ENCODE data around the gene MCTP2.
A peak's percentile ranks its signal among the peaks of the same experiment; 100 is the strongest.

The MCTP2 gene, protein sequence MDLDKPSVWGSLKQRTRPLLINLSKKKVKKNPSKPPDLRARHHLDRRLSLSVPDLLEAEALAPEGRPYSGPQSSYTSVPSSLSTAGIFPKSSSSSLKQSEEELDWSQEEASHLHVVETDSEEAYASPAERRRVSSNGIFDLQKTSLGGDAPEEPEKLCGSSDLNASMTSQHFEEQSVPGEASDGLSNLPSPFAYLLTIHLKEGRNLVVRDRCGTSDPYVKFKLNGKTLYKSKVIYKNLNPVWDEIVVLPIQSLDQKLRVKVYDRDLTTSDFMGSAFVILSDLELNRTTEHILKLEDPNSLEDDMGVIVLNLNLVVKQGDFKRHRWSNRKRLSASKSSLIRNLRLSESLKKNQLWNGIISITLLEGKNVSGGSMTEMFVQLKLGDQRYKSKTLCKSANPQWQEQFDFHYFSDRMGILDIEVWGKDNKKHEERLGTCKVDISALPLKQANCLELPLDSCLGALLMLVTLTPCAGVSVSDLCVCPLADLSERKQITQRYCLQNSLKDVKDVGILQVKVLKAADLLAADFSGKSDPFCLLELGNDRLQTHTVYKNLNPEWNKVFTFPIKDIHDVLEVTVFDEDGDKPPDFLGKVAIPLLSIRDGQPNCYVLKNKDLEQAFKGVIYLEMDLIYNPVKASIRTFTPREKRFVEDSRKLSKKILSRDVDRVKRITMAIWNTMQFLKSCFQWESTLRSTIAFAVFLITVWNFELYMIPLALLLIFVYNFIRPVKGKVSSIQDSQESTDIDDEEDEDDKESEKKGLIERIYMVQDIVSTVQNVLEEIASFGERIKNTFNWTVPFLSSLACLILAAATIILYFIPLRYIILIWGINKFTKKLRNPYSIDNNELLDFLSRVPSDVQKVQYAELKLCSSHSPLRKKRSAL

DNA sequence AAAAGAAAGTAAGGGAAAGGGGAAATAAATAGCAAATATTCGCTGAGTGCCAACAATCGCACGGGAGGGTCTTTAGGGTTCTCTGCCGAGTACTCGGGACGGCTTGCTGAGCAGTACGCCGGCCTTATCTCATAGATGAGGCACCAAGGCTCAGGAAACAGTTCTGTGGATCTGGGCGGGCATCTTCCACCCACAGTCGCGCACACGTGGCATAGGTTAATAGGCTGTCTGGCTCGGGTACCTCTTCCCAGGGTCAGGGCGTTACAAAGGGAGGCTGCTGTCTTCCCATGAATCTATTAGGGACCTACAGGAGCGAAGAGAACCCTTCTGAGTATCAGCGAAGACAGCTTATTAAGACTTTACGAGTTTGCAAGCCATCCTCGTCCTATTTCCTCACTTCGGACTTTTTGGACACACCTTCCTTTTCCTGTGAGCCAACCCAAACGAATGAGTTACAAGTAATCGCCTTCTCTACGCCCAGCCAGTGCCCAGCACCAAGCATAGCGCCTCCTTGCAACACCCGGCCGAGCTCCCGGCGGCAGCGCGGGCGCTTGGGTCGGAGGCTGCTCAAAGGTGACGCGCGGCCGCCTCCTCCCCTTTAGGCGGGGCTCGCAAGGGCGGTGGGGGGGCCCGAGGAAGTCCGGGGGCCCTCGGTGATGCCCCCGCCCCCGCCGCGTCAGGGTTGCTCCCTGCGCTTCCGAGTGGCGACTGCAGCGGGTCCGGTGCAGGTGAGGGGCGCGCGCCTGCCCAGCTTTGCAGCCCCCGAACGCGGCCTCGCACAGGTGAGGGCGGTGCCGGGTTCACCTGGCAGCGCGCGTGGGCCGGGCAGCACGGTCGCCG is at the start of gene MCTP2:
Gene MCTP2, plus strand, starts transcription at position 679 of the 840 bp plus-strand sequence. CDS start 66,705 bp downstream, outside the sequence.
- peak; percentile 94 for DNase-seq

- DNase-seq = no peak
These were observed 48.5 kb upstream of the MCTP2 start for GRCh38 chr15:94182883-94183282.

DNA sequence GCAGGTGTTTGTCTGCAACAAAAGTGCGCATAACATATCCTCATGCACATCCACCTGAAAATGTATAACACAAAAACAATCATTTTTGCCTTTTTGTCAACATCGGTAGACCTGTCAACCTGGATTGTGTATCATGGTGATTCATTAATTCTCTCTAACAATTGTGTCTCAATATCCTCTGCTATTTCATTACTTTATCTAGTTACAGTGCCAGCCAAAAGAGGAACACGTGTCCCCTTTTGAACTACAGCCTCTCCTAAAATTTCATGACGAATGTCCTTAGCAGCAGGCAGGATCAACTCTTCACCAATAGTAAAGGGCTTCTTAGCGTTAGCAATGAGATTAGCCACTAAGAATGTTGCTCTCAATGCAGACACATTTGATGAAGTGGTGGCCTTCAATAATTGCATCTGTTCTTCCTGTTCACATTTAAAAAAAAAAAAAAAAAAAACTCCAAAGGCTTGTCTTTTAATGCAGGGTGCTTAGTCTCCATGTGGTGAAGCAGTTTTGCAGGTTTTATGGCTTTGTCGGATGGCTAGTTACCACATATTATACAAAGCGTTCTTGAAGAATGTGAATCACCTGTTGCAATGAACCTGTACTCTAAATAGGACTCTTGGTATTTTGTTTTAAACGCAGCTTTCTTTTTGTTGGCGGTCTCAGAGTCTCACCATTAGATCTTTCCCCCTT is 45.7 kb upstream of the MCTP2 start:
- no peak for DNase-seq

DNA sequence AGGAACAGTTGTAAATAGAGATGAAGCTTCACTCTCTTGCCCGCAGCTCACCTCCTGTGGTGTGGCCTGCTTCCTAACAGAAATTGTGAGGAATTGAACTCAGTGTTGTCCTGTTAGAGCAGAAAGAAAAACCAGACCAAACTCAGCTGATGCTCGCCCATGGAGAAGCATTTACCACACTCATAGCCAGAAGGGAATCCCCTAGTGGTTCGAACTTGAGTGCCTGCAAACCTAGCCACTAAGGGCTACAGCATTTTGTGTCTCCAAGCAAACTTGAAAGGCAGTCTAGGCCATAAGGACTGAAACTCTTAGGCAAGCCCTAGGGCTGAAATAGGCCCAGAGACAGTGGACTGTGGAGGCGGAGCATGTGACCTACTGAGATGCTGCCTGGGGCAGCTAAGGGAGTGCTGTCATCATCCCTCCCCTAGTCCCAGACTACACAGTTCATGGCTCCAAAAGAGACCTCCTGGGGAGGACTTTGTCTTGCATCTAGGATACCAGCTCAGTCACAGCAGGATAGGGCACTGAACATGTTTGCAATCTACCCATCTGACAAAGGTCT is 44.5 kb upstream of the MCTP2 start:
- DNase-seq = no peak

GRCh38 chr15:94193906-94194305 is 37.5 kb upstream of the MCTP2 start:
- DNase-seq = no peak

- DNase-seq = no peak
These were observed 34.8 kb upstream of the MCTP2 start for GRCh38 chr15:94196531-94196930.

DNA sequence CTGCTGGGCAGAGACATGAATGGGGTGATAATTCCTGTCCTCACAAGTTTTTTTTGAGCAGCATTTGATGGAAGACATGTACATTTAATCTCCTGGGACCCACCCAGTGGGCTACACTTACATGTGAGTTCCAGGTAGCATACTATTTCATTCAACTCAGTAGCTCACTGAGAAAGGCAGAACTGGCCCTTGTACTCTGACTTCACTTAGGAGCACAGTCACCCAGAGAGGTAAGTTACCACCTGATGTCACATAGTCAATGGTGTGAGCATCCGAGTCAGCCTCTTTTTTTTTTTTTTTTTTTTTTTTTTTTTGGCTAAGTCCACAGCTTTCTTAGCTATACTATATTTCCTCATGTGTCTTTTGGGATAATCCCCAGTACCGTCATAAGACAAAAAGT is 32.7 kb upstream of the MCTP2 start:
- DNase-seq = no peak

DNA sequence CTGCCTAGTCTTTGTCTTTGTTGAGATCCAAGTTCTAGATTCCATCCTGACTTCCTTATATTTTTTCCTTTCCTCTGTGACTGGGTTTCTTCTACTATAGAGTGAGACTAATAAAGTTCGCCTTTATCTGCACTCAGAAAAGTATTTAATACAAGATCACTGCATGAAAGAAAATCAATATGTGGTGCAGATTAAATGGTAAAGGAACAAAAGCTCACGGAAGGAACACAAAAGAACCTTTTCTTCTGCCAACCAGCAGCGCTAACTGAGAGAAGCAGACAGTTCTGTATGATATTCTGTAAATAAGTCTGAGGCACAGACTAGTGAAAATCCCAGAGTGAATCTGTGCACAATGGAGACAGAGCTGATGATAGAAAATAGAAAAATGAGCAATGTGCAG is 31.6 kb upstream of the MCTP2 start:
- DNase-seq = no peak

- DNase-seq = no peak
These were observed 28.1 kb upstream of the MCTP2 start for GRCh38 chr15:94203306-94203705.

- no peak for DNase-seq
These were observed 26.0 kb upstream of the MCTP2 start for GRCh38 chr15:94205366-94205765.

DNA sequence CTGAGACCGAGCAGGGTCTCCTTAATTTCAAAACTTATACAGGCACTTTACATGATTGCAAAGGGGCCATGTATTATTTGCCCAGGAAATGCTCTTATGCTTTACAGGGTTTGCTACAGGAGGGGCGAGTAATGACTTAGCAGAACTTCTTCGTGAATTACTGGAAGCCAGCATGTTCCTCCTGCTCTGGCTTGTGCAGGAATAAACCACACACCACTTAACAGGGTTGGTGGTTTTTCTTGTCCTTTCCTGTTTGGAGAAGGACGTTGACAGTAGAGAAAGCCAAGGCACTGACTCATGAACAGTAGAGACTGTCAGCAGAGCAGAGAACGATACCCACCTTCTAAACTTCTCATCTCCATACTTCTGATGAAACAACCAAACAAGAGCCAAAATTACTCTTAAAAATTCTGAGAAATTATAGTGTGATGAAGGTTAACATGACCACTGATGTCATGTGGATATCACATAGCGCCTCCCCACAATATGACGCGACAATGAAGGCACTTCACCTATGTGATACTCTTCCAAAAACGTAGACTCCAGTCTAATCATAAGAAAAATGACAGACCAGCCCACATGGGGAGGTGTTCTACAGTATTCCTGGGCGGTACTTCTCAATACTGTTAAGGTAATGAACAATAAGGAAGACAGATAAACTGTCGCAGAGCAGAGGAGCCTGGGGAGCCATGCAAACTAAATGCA is 24.7 kb upstream of the MCTP2 start:
- peak; percentile 80 for DNase-seq

GRCh38 chr15:94212291-94212690 is 19.1 kb upstream of the MCTP2 start:
- DNase-seq = no peak

- no peak for DNase-seq
These were observed 5.7 kb upstream of the MCTP2 start for GRCh38 chr15:94225616-94226015.

GRCh38 chr15:94228611-94229010 is 2.8 kb upstream of the MCTP2 start:
- DNase-seq = peak; percentile 82

GRCh38 chr15:94229591-94230369 is 1.6 kb upstream of the MCTP2 start:
- DNase-seq = peak; percentile 45

DNA sequence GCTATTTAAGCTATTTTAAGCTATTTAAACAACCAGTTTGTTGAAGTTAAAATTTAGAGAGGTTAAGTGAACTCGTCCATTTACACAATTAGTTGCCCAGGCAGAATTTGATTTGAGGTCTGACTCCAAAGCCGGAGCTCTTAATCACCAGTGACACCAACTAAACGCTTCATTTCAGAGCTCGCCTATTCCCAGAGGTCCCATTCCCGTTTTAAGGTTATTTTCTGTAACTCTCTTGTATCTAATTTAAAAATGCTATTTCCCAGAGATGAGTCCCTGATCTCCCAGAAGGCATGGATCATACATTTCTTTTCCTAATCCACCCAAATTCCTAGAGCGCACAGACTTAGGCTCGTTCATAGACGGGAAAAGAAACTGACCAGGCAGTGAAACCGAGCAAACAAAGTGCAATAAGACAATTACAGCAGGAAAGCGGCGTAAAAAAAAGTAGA is 904 bp upstream of the MCTP2 start:
- DNase-seq = no peak

DNA sequence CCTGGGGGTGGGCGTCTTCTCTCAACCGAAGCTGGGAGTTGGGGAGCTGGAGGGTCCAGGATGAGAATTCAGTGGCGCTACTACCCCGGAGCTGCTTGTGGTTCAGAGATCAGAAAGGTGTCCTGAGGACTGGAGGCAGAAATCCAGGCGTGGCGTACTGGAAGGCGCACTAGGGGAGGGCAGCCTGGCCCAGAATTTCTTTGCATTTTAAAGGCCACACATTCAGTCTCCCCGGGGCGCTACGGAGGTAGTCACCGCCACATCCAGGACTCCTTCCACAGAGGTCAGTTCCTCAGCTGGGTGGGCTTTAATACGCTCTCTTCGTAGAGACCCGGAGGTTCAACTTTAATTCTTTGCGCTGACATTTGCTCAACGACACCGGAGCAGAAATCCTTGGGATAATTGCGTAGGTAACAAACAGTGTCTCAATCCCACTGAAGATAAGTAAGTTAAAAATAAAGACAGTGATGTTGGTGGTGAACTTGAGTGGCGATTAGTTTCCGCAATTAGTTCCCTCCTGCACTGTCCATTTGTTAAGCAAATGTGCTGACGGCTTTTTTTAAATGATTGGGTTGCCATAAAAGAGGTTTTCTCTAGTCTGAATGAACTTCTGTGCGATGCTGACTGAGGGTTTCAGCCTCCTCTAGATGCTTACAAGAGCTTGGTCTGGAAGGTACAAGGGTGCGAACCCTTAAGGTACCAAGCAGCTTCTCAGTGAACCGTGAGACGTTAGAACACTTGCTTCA is 535 bp downstream of the MCTP2 start:
- peak; percentile 46 for DNase-seq

GRCh38 chr15:94233441-94233840 is 2.1 kb downstream of the MCTP2 start:
- no peak for DNase-seq

DNA sequence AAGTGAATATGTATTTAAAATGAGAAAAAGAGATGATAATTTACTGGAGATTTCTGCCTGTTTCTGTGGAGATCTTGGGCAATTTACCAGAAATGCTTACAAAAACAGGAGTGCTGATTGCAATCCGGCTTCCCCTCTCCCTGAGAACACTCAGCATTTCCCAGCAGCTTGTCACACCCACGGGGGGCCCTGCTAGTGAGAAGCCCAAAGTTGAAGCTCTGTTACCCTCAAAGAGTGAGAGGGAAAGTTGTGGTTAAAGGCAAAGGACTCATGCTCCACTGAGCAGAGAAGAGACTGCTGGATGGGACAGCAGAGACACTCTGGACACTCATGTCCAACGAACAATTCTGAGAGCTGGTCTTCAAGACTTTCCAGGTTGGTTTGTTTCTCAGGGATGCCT is 2.9 kb downstream of the MCTP2 start:
- peak; percentile 31 for DNase-seq

DNA sequence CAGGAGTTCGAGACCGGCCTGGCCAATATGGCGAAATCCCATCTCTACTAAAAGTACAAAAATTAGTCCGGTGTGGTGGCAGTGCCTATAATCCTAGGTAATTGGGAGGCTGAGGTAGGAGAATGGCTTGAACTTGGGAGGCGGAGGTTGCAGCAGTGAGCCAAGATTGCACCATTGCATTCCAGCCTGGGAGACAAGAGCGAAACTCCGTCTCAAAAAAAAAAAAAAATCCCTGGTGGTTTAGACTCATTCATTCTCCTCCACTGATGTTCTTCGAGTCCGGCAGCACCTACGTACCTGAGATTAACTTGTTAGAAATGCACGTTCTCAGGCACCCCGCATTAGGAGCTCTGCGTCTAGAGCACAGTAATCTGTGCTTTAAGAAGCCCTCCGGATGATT is 3.7 kb downstream of the MCTP2 start:
- DNase-seq = no peak
